ENCODE measurements around the gene RALGPS1. TPM values are rescaled to one million over a fixed set of nuclear protein-coding genes. Genes with fewer than 3 reads are reported as not detected.
A peak's percentile ranks its signal among the peaks of the same experiment; 100 is the strongest.

Gene RALGPS1
- total and polyA plus RNA-seq, 7 donors: 3.9 to 7.7 (median 5.4) TPM

GRCh38 chr9:127176631-127177030 lies 262.0 kb downstream of the RALGPS1 start:
- no peak overlapping the region for H3K27ac ChIP-seq
- no peak for TF ChIP-seq CTCF (IDR thresholded peaks at IDR 0.05)
- intact Hi-C loops (cut with DNase I): no loop called here
- H3K27me3 ChIP-seq (ENCODE audit: insufficient read depth in 3 of 3, low read length in 2 of 3): no peaks in the 10 kb centered on the region
- ATAC-seq: no peak
- no peaks in the 10 kb centered on the region for H3K9me3 ChIP-seq
- H3K36me3 ChIP-seq (ENCODE audit: insufficient read depth in 1 of 2, low read depth in 1 of 2): no peaks in the 10 kb centered on the region
- no peak for DNase-seq
- no peaks in the 10 kb centered on the region for H3K4me1 ChIP-seq
- no peak overlapping the region for H3K4me3 ChIP-seq
- 93 to 96% (median 96%) methylated on average over 3 of the region's 3 CpGs for WGBS, 3 donors

DNA sequence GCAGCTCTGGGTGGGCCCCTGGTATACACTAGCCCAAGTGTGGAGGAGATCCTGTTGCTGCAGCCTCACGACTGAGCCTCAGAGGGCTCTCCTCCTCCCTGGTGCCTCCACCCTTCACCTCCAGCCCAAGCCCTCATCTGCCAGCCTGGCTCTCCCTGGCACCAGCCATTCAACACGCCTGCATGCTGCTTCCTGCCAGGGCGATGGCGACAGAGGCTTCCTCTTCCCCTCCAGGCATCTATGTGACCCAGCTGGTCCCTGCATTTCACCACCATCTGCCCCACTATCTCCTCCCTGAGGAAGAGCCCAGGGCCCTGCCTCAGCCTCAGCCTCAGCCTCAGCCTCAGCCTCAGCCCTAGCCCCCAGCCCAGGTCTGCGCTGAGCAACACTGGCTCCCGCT lies 262.6 kb downstream of the RALGPS1 start:
- no peak overlapping the region for H3K27ac ChIP-seq
- H3K4me3 ChIP-seq: no peak overlapping the region
- no peak for TF ChIP-seq CTCF (IDR thresholded peaks at IDR 0.05)
- ATAC-seq (no peak), DNase-seq (no peak)
- intact Hi-C loops (cut with DNase I): no loop called here
- no peaks in the 10 kb centered on the region for H3K9me3 ChIP-seq
- 79 to 95% (median 88%) methylated on average over 6 of the region's 6 CpGs for WGBS, 3 donors
- no peaks in the 10 kb centered on the region for H3K4me1 ChIP-seq
- no peaks in the 10 kb centered on the region for H3K36me3 ChIP-seq (ENCODE audit: insufficient read depth in 1 of 2, low read depth in 1 of 2)
- H3K27me3 ChIP-seq (ENCODE audit: insufficient read depth in 3 of 3, low read length in 2 of 3): no peaks in the 10 kb centered on the region

- Histone ChIP-seq H3K4me1 (no peaks in the 10 kb centered on the region), H3K27me3 (ENCODE audit: insufficient read depth in 3 of 3, low read length in 2 of 3) (no peaks in the 10 kb centered on the region), H3K27ac (no peak overlapping the region), H3K9me3 (no peaks in the 10 kb centered on the region), H3K4me3 (no peak overlapping the region), H3K36me3 (ENCODE audit: insufficient read depth in 1 of 2, low read depth in 1 of 2) (no peaks in the 10 kb centered on the region)
- DNase-seq: peak in 1 of 2 donors; percentile 25
- intact Hi-C loops (cut with DNase I): no loop called here
- WGBS, 3 donors: 93 to 98% (median 97%) methylated on average over 3 of the region's 3 CpGs
- no peak for TF ChIP-seq CTCF (IDR thresholded peaks at IDR 0.05)
- ATAC-seq: no peak
Measured at GRCh38 chr9:127177665-127178265, 263.2 kb downstream of the RALGPS1 start.

DNA sequence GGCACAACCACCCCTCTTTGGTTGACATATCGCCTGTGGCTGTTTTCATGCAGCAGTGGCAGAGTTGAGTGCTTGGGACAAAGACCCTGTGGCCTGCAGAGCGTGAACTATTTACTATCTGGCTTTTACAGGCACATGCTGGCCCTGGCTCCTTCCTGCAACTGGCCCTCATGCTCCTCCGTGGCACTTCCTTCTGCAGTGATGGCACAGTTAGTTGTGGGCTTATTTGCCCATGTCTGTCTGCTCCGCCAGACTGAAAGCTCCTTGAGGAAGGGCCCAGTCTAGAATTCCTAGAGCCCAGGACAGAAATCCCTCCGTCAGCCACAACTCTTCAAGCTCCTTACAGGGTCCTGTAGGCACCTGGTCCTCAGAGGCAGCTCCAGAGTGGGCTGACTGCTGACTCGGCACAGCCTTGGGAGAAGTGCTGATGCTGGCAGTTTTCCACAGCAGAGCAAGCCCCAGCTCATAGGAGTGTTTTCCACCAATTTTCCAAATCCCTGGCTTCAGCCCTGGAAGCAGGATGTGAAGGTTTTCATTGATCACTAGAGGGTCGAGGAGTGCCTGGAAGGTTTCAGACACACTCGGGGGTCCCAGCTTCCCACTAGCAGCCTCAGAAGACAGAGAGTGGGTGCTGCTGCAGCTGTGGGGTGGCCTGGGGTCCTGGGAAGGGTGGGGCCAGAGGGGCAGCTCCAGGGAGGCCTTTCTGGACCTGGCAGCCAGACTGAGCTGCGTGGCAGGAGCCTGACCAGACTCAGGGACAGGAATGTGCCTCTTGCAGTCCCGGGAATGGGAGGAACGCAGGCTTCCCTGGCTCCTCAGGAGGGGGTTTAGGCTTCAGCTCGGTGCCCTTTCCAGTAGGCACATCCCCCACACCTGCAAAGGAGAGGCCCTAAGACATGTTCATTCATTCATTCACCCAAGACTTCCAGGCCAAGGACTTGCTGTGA lies 264.4 kb downstream of the RALGPS1 start:
- 77 to 82% (median 79%) methylated on average over 12 of the region's 12 CpGs for WGBS, 3 donors
- ATAC-seq: no peak
- peak in 1 of 2 donors; percentile 46 for DNase-seq
- no peaks in the 10 kb centered on the region for H3K9me3 ChIP-seq
- no peak overlapping the region for H3K27ac ChIP-seq
- no peaks in the 10 kb centered on the region for H3K27me3 ChIP-seq (ENCODE audit: insufficient read depth in 3 of 3, low read length in 2 of 3)
- no peak for TF ChIP-seq CTCF (IDR thresholded peaks at IDR 0.05)
- no peaks in the 10 kb centered on the region for H3K36me3 ChIP-seq (ENCODE audit: insufficient read depth in 1 of 2, low read depth in 1 of 2)
- no peak overlapping the region for H3K4me3 ChIP-seq
- intact Hi-C loops (cut with DNase I): no loop called here
- no peaks in the 10 kb centered on the region for H3K4me1 ChIP-seq
